NCI-H524 (cell line): ENCODE data around the gene SYCP2.
"Not testable (repeated sequence)": the region's sequence is repeated elsewhere in the genome, so short reads cannot be mapped to it uniquely, and the experiment has no call there.

ENCODE experiments used
- DNase-seq, 2 experiments: peaks; one replicate each; lab custom pipeline; 2025; lab: John Stamatoyannopoulos, UW

Gene SYCP2

DNA sequence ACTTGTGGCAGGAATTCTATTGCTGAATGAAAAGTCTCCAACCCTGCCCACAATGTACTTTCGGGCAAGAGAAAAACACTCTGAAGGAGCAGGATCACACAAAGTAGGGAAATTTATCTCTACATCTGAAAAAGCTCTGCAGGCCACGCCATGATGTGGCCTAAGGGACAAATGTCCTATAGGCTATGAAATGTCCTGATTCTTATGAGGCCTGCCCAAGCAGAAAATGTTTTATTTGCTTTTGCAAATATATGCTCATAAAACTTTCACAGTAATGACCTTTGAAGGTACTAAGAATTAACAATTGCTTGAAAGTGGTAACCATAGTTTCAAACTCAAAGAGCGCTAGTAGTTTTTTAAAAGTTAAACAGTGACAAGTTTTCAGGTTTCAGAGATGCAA is 31.0 kb downstream of the SYCP2 start:
- DNase-seq, result no peak

- DNase-seq, result no peak
Observed at GRCh38 chr20:59895908-59896307, 37.5 kb downstream of the SYCP2 start.

- no peak for DNase-seq
Observed at GRCh38 chr20:59891581-59891980, 41.9 kb downstream of the SYCP2 start.

GRCh38 chr20:59890035-59890434 is 43.4 kb downstream of the SYCP2 start:
- DNase-seq, result not testable (repeated sequence)

GRCh38 chr20:59888050-59888449 is 45.4 kb downstream of the SYCP2 start:
- DNase-seq, result no peak

- no peak for DNase-seq
Observed at GRCh38 chr20:59884494-59884893, 48.9 kb downstream of the SYCP2 start.

DNA sequence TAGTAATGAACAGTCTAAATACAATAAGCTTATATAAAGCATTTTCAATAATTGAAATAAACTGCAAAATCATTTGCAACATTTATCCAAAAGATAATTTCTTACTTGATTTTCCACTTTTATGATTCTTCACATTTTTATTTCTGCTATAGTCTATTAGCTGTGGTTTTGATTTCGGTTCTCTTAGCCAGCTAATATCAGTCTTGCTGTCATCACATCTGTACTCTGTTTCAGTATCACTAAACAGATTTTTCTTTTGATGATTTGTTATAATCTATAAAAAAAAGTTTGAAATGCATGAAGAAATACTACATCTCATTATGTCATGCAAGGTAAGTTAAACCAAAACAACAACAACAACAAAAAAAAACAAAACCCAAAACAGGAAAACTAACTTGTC is 53.2 kb downstream of the SYCP2 start:
- no peak for DNase-seq

- no peak for DNase-seq
Observed at GRCh38 chr20:59873409-59873808, 60.0 kb downstream of the SYCP2 start.

DNA sequence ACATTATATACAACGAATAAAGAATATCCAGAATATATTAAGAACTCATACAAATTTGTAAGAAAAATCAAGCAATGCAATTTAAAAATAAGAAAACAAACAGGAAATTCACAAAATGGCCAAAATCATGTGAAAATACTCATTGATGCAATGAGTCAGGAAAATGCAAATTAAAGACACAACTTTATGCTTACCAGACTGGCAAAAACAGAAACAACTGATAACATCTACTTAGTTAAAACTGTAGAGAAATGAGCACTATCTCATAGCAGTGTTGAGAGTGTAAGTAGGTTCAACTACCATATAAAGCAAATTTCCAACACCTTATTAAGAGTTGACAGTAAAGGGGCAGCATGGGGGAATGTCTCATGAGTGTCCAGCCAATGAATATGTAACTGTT is 62.3 kb downstream of the SYCP2 start:
- DNase-seq, result no peak

DNA sequence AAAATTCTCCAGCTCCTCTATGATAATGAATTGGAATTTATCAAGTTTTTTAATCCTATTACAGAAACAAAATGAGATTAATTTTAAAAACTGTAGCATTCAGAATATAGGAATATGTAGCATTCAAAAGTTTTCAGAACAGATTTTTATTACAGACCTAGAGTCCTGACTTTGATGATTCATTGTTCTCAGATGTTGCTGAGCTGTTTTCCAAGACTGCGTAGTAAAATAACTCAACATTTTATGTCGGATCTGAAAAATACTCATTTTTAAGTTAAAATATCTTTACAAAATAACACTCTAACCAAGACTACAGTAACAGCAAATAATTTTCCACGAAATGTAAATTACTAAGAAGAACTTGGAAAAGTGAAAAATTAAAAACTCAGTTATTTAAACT is 67.1 kb downstream of the SYCP2 start:
- no peak for DNase-seq

DNA sequence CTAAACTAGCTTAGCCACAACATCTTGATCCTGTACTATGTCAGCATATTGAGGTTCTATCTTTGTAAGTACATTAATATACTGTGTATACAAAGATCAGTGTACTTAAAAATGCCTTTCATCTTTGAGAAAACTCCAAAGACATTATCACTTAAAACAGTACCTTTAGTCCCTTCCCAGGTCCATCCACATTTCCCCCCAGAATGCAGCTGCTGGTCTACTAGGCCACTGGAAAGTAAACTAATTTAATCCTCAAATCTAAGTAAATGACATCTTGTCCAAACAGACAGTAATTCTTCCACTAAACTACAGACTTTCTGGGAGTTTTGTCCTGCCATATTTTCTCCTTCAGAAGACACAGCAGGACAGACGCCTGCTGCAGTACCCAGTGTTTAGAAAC is 68.7 kb downstream of the SYCP2 start:
- no peak for DNase-seq

- no peak for DNase-seq
Observed at GRCh38 chr20:59863058-59863457, 70.4 kb downstream of the SYCP2 start.

DNA sequence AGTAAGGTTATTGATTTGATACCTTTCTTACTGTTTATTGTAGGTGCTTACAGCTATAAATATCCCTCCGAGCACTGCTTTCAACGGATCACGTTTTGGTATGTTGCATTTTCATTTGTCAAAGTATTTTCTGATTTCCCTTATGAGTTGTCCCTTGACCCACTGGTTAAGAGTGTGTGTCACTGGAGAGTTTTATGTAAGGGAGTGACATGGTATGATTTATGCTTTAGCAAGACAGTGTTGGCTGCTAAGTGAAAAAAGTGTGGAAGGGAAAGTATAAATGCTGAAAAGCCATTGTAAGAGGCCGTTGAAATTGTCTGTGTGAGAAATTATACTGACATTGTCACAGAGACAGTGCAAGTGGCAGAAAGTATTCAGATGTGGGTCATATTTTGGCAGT is 72.0 kb downstream of the SYCP2 start:
- no peak for DNase-seq

- peak in 1 of 2 experiments; percentile 5 for DNase-seq
Observed at GRCh38 chr20:59858425-59858824, 75.0 kb downstream of the SYCP2 start.

GRCh38 chr20:59857966-59858365 is 75.5 kb downstream of the SYCP2 start:
- DNase-seq, result no peak

GRCh38 chr20:59856941-59857340 is 76.5 kb downstream of the SYCP2 start:
- not testable (repeated sequence) for DNase-seq

DNA sequence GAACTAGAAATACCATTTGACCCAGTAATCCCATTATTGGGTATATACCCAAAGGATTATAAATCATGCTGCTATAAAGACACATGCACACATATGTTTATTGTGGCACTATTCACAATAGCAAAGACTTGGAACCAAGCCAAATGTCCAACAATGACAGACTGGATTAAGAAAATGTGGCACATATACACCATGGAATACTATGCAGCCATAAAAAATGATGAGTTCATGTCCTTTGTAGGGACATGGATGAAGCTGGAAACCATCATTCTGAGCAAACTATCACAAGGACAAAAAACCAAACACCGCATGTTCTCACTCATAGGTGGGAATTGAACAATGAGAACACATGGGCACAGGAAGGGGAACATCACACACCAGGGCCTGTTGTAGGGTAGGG is 76.9 kb downstream of the SYCP2 start:
- DNase-seq, result not testable (repeated sequence)

DNA sequence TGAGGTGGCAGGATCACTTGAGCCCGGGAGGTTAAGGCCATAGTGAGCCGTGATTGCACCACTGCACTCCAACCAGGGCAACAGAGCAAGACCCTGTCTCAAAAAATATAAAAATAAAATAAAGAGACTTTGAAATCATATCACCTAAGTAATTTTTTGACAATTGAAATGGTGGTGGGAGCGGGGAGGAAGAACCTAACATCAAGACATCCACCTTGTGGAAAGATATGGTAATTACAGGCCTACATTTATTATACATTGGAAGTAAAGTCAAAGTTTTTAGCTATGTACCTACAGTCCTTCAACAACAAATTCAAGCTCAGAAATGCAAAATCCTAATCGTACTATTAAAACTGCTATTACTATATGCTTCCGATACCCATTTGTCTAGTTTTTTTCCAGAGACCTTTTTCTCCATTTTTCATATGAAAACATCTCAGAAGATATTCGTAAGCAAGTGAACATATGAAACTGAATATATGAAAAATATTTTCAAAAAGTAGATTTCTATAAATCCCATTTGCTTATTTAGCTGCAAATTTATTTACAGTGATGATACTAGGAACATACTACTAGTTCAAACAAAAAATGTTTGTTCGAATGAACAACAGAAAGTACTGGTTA is 83.3 kb downstream of the SYCP2 start:
- DNase-seq, result peak in 1 of 2 experiments; percentile 56

DNA sequence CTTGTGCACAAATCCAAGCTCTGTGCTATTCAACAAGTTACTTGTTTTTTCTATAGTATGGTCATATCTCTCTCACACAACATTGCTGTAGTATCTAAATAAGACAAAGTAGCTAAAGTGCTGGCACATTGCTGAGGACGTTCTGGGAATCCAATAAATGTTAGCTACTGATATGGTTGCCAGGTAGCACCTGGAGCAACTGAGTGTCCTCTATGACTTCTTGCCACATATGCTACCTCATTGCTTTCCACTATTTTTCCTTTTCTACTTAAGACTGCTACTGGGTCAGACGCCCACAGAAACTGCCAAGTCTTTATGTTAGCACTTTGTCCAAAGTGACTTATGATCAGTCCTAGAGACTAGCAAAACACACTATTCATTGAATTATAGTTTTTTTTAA is 85.3 kb downstream of the SYCP2 start:
- no peak for DNase-seq

GRCh38 chr20:59845472-59845871 is 88.0 kb downstream of the SYCP2 start:
- DNase-seq, result no peak

- DNase-seq, result no peak
Observed at GRCh38 chr20:59839400-59839799, 94.0 kb downstream of the SYCP2 start.

GRCh38 chr20:59837623-59838394 is 95.6 kb downstream of the SYCP2 start:
- DNase-seq, result no peak

DNA sequence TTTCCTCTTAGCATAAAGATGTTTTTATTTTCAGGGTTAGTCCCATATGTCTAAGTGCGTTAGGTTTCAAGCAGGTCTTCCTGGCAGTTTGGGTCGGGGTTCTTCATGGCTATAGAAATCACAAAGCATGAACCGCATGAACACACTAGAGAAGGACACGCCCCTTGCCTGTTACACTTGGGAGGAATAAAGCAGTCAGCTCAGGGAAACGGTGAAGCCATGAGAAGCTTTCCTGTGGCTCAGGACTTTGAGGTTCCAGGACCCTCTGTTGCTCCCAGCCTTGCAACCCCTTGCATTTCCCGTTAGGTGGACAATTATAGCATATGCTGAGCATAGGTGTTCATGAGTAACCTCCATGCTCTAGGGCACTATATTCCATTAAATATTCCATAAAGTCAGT is 96.7 kb downstream of the SYCP2 start:
- DNase-seq, result peak in 1 of 2 experiments; percentile 3
